Duodenal mucosa (tissue), 2 donors: ENCODE measurements around the gene PRKCZ.

ENCODE experiments used
- H3K27ac ChIP-seq: one replicate; pipeline ENCODE4 v1.7.0; 2013; ENCODE audit warnings: low read depth, low read length
- H3K27me3 ChIP-seq, 2 donors: one replicate each; pipeline ENCODE4 v1.7.0; 2013; ENCODE audit warnings: low read length in 2 of 2, control low read depth in 1 of 2; ENCODE audit not compliant: insufficient read depth in 2 of 2, control insufficient read depth in 1 of 2
- H3K36me3 ChIP-seq, 2 donors: one replicate each; pipeline ENCODE4 v1.7.0; 2013; ENCODE audit warnings: low read length in 2 of 2, control low read depth in 1 of 2; ENCODE audit not compliant: insufficient read depth in 2 of 2, control insufficient read depth in 1 of 2
- H3K4me1 ChIP-seq, 2 donors: one replicate each; pipeline ENCODE4 v1.7.0; 2013; ENCODE audit warnings: low read length in 2 of 2, control low read depth in 1 of 2; ENCODE audit not compliant: insufficient read depth in 2 of 2, control insufficient read depth in 1 of 2
- H3K4me3 ChIP-seq, 2 donors: one replicate each; pipeline ENCODE4 v1.7.0; 2013; ENCODE audit warnings: low read length in 2 of 2, low read depth in 1 of 2
- H3K9ac ChIP-seq, 2 donors: one replicate each; pipeline ENCODE4 v1.7.0; 2013; ENCODE audit warnings: low read length in 2 of 2, low read depth in 1 of 2
- H3K9me3 ChIP-seq, 2 donors: one replicate each; pipeline ENCODE4 v1.7.0; 2013; ENCODE audit warnings: low read length in 2 of 2, control low read depth in 1 of 2; ENCODE audit not compliant: control insufficient read depth in 1 of 2

The PRKCZ gene

GRCh38 chr1:2126331-2127186, 76.3 kb downstream of the PRKCZ start:
- H3K27ac ChIP-seq = no peak overlapping the region
- H3K4me1 ChIP-seq = peaks cover 0 to 8% of the 10 kb centered on the region in 2 donors
- no peak overlapping the region for H3K4me3 ChIP-seq
- H3K27me3 ChIP-seq = no peaks in the 10 kb centered on the region
- H3K9me3 ChIP-seq = no peaks in the 10 kb centered on the region
- no peaks in the 10 kb centered on the region for H3K36me3 ChIP-seq
- no peak overlapping the region for H3K9ac ChIP-seq

- no peak overlapping the region for H3K27ac ChIP-seq
- H3K4me3 ChIP-seq = no peak overlapping the region
- no peak overlapping the region for H3K9ac ChIP-seq
- no peaks in the 10 kb centered on the region for H3K9me3 ChIP-seq
- no peaks in the 10 kb centered on the region for H3K36me3 ChIP-seq
- H3K27me3 ChIP-seq = no peaks in the 10 kb centered on the region
- H3K4me1 ChIP-seq = peaks cover 5 to 14% of the 10 kb centered on the region in 2 donors
These were observed 77.3 kb downstream of the PRKCZ start for GRCh38 chr1:2127187-2128145.

GRCh38 chr1:2128189-2128901, 78.1 kb downstream of the PRKCZ start:
- no peak overlapping the region for H3K27ac ChIP-seq

GRCh38 chr1:2129256-2129943, 79.2 kb downstream of the PRKCZ start:
- H3K4me3 ChIP-seq = no peak overlapping the region
- no peaks in the 10 kb centered on the region for H3K27me3 ChIP-seq
- H3K36me3 ChIP-seq = no peaks in the 10 kb centered on the region
- H3K9me3 ChIP-seq = no peaks in the 10 kb centered on the region
- H3K4me1 ChIP-seq = peaks cover 19 to 26% of the 10 kb centered on the region in 2 donors
- no peak overlapping the region for H3K9ac ChIP-seq
- no peak overlapping the region for H3K27ac ChIP-seq

More at GRCh38 chr1:2128189-2128901, 78.1 kb downstream of the PRKCZ start:
- Histone ChIP-seq H3K36me3 (no peaks in the 10 kb centered on the region), H3K9ac (no peak overlapping the region), H3K4me1 (peaks cover 10 to 19% of the 10 kb centered on the region in 2 donors), H3K27me3 (no peaks in the 10 kb centered on the region), H3K9me3 (no peaks in the 10 kb centered on the region), H3K4me3 (no peak overlapping the region)

GRCh38 chr1:2130156-2130555, 79.9 kb downstream of the PRKCZ start:
- Histone ChIP-seq H3K4me1 (peaks cover 26 to 33% of the 10 kb centered on the region in 2 donors), H3K9ac (no peak overlapping the region), H3K27me3 (no peaks in the 10 kb centered on the region), H3K4me3 (no peak overlapping the region), H3K36me3 (peaks cover 0 to 3% of the 10 kb centered on the region in 2 donors), H3K27ac (no peak overlapping the region), H3K9me3 (no peaks in the 10 kb centered on the region)

GRCh38 chr1:2130871-2131289, 80.7 kb downstream of the PRKCZ start:
- no peak overlapping the region for H3K4me3 ChIP-seq
- peaks cover 34 to 40% of the 10 kb centered on the region in 2 donors for H3K4me1 ChIP-seq
- H3K36me3 ChIP-seq = peaks cover 0 to 4% of the 10 kb centered on the region in 2 donors
- no peak overlapping the region for H3K9ac ChIP-seq
- no peak overlapping the region for H3K27ac ChIP-seq
- no peaks in the 10 kb centered on the region for H3K27me3 ChIP-seq
- no peaks in the 10 kb centered on the region for H3K9me3 ChIP-seq

GRCh38 chr1:2132222-2133038, 82.2 kb downstream of the PRKCZ start:
- Histone ChIP-seq H3K27me3 (no peaks in the 10 kb centered on the region), H3K4me1 (peaks cover 48% of the 10 kb centered on the region in 2 donors), H3K4me3 (peak overlapping the region; percentile 68 to 71), H3K36me3 (peaks cover 0 to 4% of the 10 kb centered on the region in 2 donors), H3K9me3 (no peaks in the 10 kb centered on the region), H3K27ac (peak overlapping the region; percentile 75), H3K9ac (peak overlapping the region; percentile 64 to 76)

GRCh38 chr1:2133039-2133878, 83.0 kb downstream of the PRKCZ start:
- H3K27me3 ChIP-seq = no peaks in the 10 kb centered on the region

More at GRCh38 chr1:2133039-2133878, 83.0 kb downstream of the PRKCZ start:
- Histone ChIP-seq H3K9ac (peak overlapping the region; percentile 66 to 76), H3K4me1 (peaks cover 54% of the 10 kb centered on the region in 2 donors), H3K9me3 (no peaks in the 10 kb centered on the region), H3K4me3 (peak overlapping the region; percentile 68 to 71), H3K27ac (peak overlapping the region; percentile 75), H3K36me3 (peaks cover 0 to 4% of the 10 kb centered on the region in 2 donors)
